Measurements from ENCODE around the gene TP53AIP1. TPM values are rescaled to one million over a fixed set of nuclear protein-coding genes. Genes with fewer than 3 reads are reported as not detected.
A peak's percentile ranks its signal among the peaks of the same experiment; 100 is the strongest.

TP53AIP1 gene
- total RNA-seq, 2 experiments from 2014 or later, result not detected

DNA sequence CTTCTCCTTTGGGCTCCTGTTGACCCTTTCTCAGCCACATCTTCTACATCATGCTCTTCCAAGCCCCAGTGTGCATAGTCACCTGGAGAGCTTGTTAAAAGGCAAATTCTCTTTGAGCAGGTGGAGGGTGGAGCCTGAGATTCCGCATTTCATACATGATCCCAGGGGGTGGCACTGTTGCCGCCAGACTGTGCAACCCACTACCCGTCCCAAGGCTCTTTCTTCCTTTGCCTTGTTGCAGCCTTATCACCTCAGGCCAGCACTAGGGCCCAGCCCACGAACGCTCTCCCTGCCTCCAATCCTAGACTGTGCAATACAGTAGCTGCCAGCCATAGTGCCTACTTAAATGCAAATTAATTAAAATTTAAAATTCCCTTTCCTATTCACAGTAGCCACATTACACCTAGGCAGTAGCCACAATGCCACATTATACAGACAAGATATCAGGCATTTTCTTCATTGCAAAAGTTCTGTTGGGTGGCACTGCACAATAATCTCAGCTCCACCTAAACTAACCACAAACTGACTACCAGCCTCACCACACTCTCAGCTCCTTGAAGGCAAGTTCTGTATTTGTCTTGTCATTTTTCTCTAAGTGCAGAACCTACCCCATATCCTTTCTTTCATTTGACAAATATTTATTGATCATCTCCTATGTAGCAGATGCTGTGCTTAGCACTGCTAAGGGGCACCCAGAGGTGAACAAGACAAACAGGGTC, 56.1 kb downstream of the TP53AIP1 start:
- Mint-ChIP-seq H3K9me3 (ENCODE audit: low read depth) (no peaks in the 10 kb centered on the region), H3K27me3 (peaks cover 61% of the 10 kb centered on the region), H3K36me3 (ENCODE audit: low read depth) (no peaks in the 10 kb centered on the region), H3K4me3 (no peak overlapping the region), H3K27ac (no peak overlapping the region), H3K4me1 (peaks cover 2% of the 10 kb centered on the region)
- ATAC-seq, result peak; percentile 40
- CTCF ChIA-PET, result interaction anchor here (0.6 to 6.5 kb wide), 12 partner anchors 12 to 729 kb away, joined by 3 to 162 read pairs (median 4); no protein-coding TSS in a partner anchor
- peak; percentile 42 for DNase-seq
- POLR2A ChIA-PET, result no interaction called here
- intact Hi-C loops (cut with DNase I, micrococcal nuclease), result loop anchor here in 1 of 2 experiments (5.0 kb wide), 1 partner anchor 446 kb away; no protein-coding TSS in a partner anchor

Other genes starting within 250 kb of the TP53AIP1 start
- gene FLI1, start 248.8 kb downstream of the TP53AIP1 start, total RNA-seq, result 10 to 100 TPM; 40.4 to 57.0 TPM
- gene KCNJ1, start 75.6 kb downstream of the TP53AIP1 start, total RNA-seq, result not detected
- gene KCNJ5, start 51.5 kb downstream of the TP53AIP1 start, total RNA-seq, result not detected
- gene ARHGAP32, start 249.5 kb upstream of the TP53AIP1 start, total RNA-seq, result 1 to 10 TPM; 8.1 to 8.9 TPM

Data from activated CD4-positive, alpha-beta T cell treated with anti-CD3 and anti-CD28 coated beads for 36 hours (primary cell).